ENCODE data around the gene KLHL15. TPM values are rescaled to one million over a fixed set of nuclear protein-coding genes. Genes with fewer than 3 reads are reported as not detected.
A peak's percentile ranks its signal among the peaks of the same experiment; 100 is the strongest.

Gene KLHL15
- total RNA-seq, 1 experiment from 2014 or later: 12.0 TPM

GRCh38 chrX:24014388-24015018 is 12.5 kb downstream of the KLHL15 start:
- Histone ChIP-seq H3K27ac (ENCODE audit: low read depth, low read length, poor library complexity, severe bottlenecking) (peak overlapping the region; percentile 35), H3K9me3 (ENCODE audit: low read depth, low read length, poor library complexity, severe bottlenecking) (no peaks in the 10 kb centered on the region), H3K27me3 (replicated peaks; ENCODE audit: insufficient read depth, low read depth, low read length, poor library complexity) (peaks cover 21% of the 10 kb centered on the region), H3K4me1 (ENCODE audit: insufficient read depth, low read length, poor library complexity, severe bottlenecking) (no peaks in the 10 kb centered on the region), H3K36me3 (ENCODE audit: insufficient read depth, low read length, poor library complexity, severe bottlenecking) (no peaks in the 10 kb centered on the region), H3K4me3 (ENCODE audit: low read depth, low read length, poor library complexity, severe bottlenecking) (no peak overlapping the region)
- intact Hi-C loops (cut with micrococcal nuclease; ENCODE audit: unreplicated experiment): no loop called here
- ChIA-PET CTCF (no interaction called here), POLR2A (ENCODE audit: low non-redundant PET) (no interaction called here)
- DNase-seq (ENCODE audit: low spot score): no peak
- no peak for TF ChIP-seq CTCF (conservative IDR thresholded peaks at IDR 0.05; ENCODE audit: low read depth, low read length)
- no peak for TF ChIP-seq EZH2 (IDR thresholded peaks at IDR 0.05; ENCODE audit: borderline replicate concordance, low read depth, low read length, poor library complexity, severe bottlenecking)
- BruUV-seq (replicated peaks): no TSS peak

- ChIA-PET POLR2A (ENCODE audit: low non-redundant PET) (no interaction called here), CTCF (no interaction called here)
- no peak overlapping the region for H3K27ac ChIP-seq (ENCODE audit: low read depth, low read length, poor library complexity, severe bottlenecking)
- intact Hi-C loops (cut with micrococcal nuclease; ENCODE audit: unreplicated experiment): no loop called here
- no peaks in the 10 kb centered on the region for H3K36me3 ChIP-seq (ENCODE audit: insufficient read depth, low read length, poor library complexity, severe bottlenecking)
- peaks cover 10% of the 10 kb centered on the region for H3K27me3 ChIP-seq (replicated peaks; ENCODE audit: insufficient read depth, low read depth, low read length, poor library complexity)
- no peak for DNase-seq (ENCODE audit: low spot score)
- H3K9me3 ChIP-seq (ENCODE audit: low read depth, low read length, poor library complexity, severe bottlenecking): no peaks in the 10 kb centered on the region
- no TSS peak for BruUV-seq (replicated peaks)
- H3K4me1 ChIP-seq (ENCODE audit: insufficient read depth, low read length, poor library complexity, severe bottlenecking): no peaks in the 10 kb centered on the region
- TF ChIP-seq CTCF (conservative IDR thresholded peaks at IDR 0.05; ENCODE audit: low read depth, low read length): no peak
- TF ChIP-seq EZH2 (IDR thresholded peaks at IDR 0.05; ENCODE audit: borderline replicate concordance, low read depth, low read length, poor library complexity, severe bottlenecking): no peak
- no peak overlapping the region for H3K4me3 ChIP-seq (ENCODE audit: low read depth, low read length, poor library complexity, severe bottlenecking)
Measured at GRCh38 chrX:24012266-24012665, 14.7 kb downstream of the KLHL15 start.

- H3K4me1 ChIP-seq (ENCODE audit: insufficient read depth, low read length, poor library complexity, severe bottlenecking): no peaks in the 10 kb centered on the region
- DNase-seq (ENCODE audit: low spot score): no peak
- intact Hi-C loops (cut with micrococcal nuclease; ENCODE audit: unreplicated experiment): no loop called here
- CTCF ChIA-PET: no interaction called here
- no peak overlapping the region for H3K27ac ChIP-seq (ENCODE audit: low read depth, low read length, poor library complexity, severe bottlenecking)
- no peak overlapping the region for H3K4me3 ChIP-seq (ENCODE audit: low read depth, low read length, poor library complexity, severe bottlenecking)
- BruUV-seq (replicated peaks): no TSS peak
- POLR2A ChIA-PET (ENCODE audit: low non-redundant PET): interaction anchor here (0.5 kb wide), 1 partner anchor 54 kb away, joined by 6 read pairs; no protein-coding TSS in a partner anchor
- H3K27me3 ChIP-seq (replicated peaks; ENCODE audit: insufficient read depth, low read depth, low read length, poor library complexity): no peaks in the 10 kb centered on the region
- no peak for TF ChIP-seq CTCF (conservative IDR thresholded peaks at IDR 0.05; ENCODE audit: low read depth, low read length)
- no peak for TF ChIP-seq EZH2 (IDR thresholded peaks at IDR 0.05; ENCODE audit: borderline replicate concordance, low read depth, low read length, poor library complexity, severe bottlenecking)
- H3K36me3 ChIP-seq (ENCODE audit: insufficient read depth, low read length, poor library complexity, severe bottlenecking): peaks cover 3% of the 10 kb centered on the region
- H3K9me3 ChIP-seq (ENCODE audit: low read depth, low read length, poor library complexity, severe bottlenecking): no peaks in the 10 kb centered on the region
Measured at GRCh38 chrX:24005867-24006266, 21.1 kb downstream of the KLHL15 start.
